Neuronal stem cell (in vitro differentiated cells): ENCODE results near the gene XKR7.
"Not testable (repeated sequence)": the region's sequence is repeated elsewhere in the genome, so short reads cannot be mapped to it uniquely, and the experiment has no call there.

Source experiments
- DNase-seq: peaks from one replicate; pipeline ENCODE4 v3.0.0-alpha.2; 2013; ENCODE audit warnings: low spot score
- H2AFZ ChIP-seq: one replicate; pipeline ENCODE4 v1.6.1; 2013; ENCODE audit warnings: mild to moderate bottlenecking, low read length, inconsistent platforms
- H2AK5ac ChIP-seq: 2 replicates; pipeline ENCODE4 v1.6.1; 2013; ENCODE audit warnings: low read depth, mild to moderate bottlenecking, inconsistent platforms, low read length, moderate library complexity, mixed read lengths
- H2BK120ac ChIP-seq: 2 replicates; pipeline ENCODE4 v1.6.1; 2013; ENCODE audit warnings: low read depth, mild to moderate bottlenecking, inconsistent platforms, low read length, moderate library complexity, mixed read lengths
- H2BK12ac ChIP-seq: one replicate; pipeline ENCODE4 v1.6.1; 2013; ENCODE audit warnings: low read length, inconsistent platforms
- H2BK15ac ChIP-seq: 2 replicates; pipeline ENCODE4 v1.6.1; 2013; ENCODE audit warnings: mild to moderate bottlenecking, low read length, inconsistent platforms, mixed read lengths
- H2BK5ac ChIP-seq: one replicate; pipeline ENCODE4 v1.6.1; 2013; ENCODE audit warnings: inconsistent platforms, mild to moderate bottlenecking, low read length, moderate library complexity
- H3K14ac ChIP-seq: one replicate; pipeline ENCODE4 v1.6.1; 2013; ENCODE audit warnings: low read length, inconsistent platforms
- H3K18ac ChIP-seq: 2 replicates; pipeline ENCODE4 v1.6.1; 2013; ENCODE audit warnings: low read length, inconsistent platforms
- H3K23ac ChIP-seq: 2 replicates; pipeline ENCODE4 v1.6.1; 2013; ENCODE audit warnings: low read depth, mild to moderate bottlenecking, mixed read lengths, low read length, inconsistent platforms; ENCODE audit not compliant: poor library complexity
- H3K27ac ChIP-seq: replicated peaks from 3 replicates; pipeline ENCODE4 v1.5.1; 2013; ENCODE audit warnings: low read length, inconsistent platforms
- H3K27me3 ChIP-seq, 3 experiments: 2 replicates each; pipeline ENCODE4 v1.6.1; 2013; ENCODE audit warnings: low read length in 3 of 3, mild to moderate bottlenecking in 2 of 3, inconsistent platforms in 1 of 3, low read depth in 1 of 3, mixed read lengths in 1 of 3, moderate library complexity in 1 of 3; ENCODE audit not compliant: control insufficient read depth in 3 of 3, insufficient read depth in 3 of 3
- H3K36me3 ChIP-seq, 2 donors: replicated peaks in 1 of 2; 2 replicates each; pipeline ENCODE4 v1.6.1; 2013; ENCODE audit warnings: low read length in 2 of 2; ENCODE audit not compliant: control insufficient read depth in 2 of 2, insufficient read depth in 2 of 2
- H3K4ac ChIP-seq: 2 replicates; pipeline ENCODE4 v1.6.1; 2013; ENCODE audit warnings: inconsistent platforms, mild to moderate bottlenecking, low read length, moderate library complexity
- H3K4me1 ChIP-seq, 2 donors: 1 replicate in 1 of 2; 2 replicates in 1 of 2; pipeline ENCODE4 v1.6.1; 2013; ENCODE audit warnings: low read length in 2 of 2, low read depth in 1 of 2; ENCODE audit not compliant: control insufficient read depth in 2 of 2, insufficient read depth in 1 of 2
- H3K4me2 ChIP-seq: one replicate; pipeline ENCODE4 v1.6.1; 2013; ENCODE audit warnings: mild to moderate bottlenecking, low read length, inconsistent platforms; ENCODE audit not compliant: insufficient read depth, poor library complexity, severe bottlenecking
- H3K4me3 ChIP-seq, 2 donors: 2 replicates each; pipeline ENCODE4 v1.5.1; 2013; ENCODE audit warnings: low read length in 2 of 2, mild to moderate bottlenecking in 2 of 2, inconsistent platforms in 1 of 2, moderate library complexity in 1 of 2
- H3K79me1 ChIP-seq: one replicate; pipeline ENCODE4 v1.6.1; 2013; ENCODE audit warnings: low read depth, mild to moderate bottlenecking, inconsistent platforms, low read length, moderate library complexity
- H3K9ac ChIP-seq: one replicate; pipeline ENCODE4 v1.6.1; 2013; ENCODE audit warnings: mild to moderate bottlenecking, low read depth, low read length, inconsistent platforms; ENCODE audit not compliant: poor library complexity
- H3K9me3 ChIP-seq, 2 donors: replicated peaks in 1 of 2; 2 replicates each; pipeline versions ENCODE3 to v1.6.1; 2013; ENCODE audit warnings: low read length in 2 of 2, mild to moderate bottlenecking in 2 of 2, inconsistent platforms in 1 of 2, low read depth in 1 of 2, mixed read lengths in 1 of 2, moderate library complexity in 1 of 2; ENCODE audit not compliant: control insufficient read depth in 2 of 2, insufficient read depth in 1 of 2
- H4K8ac ChIP-seq: one replicate; pipeline ENCODE4 v1.6.1; 2013; ENCODE audit warnings: low read depth, mild to moderate bottlenecking, inconsistent platforms, low read length, moderate library complexity
- H4K91ac ChIP-seq: one replicate; pipeline ENCODE4 v1.6.1; 2013; ENCODE audit warnings: low read length, low read depth, mild to moderate bottlenecking, inconsistent platforms; ENCODE audit not compliant: poor library complexity
- WGBS, 2 donors: extraction: QIAGEN DNeasy Blood & Tissue Kit; methylation state at CpG; one replicate each; pipeline ENCODE4 v1.1.7; 2013; ENCODE audit warnings: missing lambda C conversion rate in 2 of 2, mixed read lengths in 1 of 2; ENCODE audit not compliant: insufficient read length in 2 of 2, insufficient replicate concordance in 1 of 2; ENCODE audit errors: extremely low coverage in 2 of 2; 5-methylcytosine and 5-hydroxymethylcytosine counted together

The XKR7 gene

DNA sequence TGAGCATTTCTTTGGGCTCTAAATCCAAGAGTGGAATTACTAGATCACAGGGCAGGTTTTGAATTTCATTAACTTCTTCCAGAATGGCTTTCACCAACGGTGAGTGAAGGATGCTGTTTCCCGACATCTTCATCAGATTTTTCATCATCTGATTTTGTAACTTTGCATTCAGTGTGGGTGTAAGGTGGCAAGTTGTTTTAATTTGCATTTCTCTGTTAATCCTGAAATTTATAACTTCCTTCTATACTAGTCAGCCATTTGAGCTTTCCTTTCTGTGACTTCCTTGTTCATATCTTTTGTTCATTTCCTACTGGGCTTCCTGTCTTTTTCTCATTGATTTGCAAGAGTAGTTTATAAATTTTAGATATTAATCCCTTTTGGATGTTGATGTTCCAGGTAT lies 65.4 kb downstream of the XKR7 start:
- Histone ChIP-seq H3K27me3 (peaks cover 0 to 65% (median 8%) of the 10 kb centered on the region in 3 experiments), H3K14ac (no peak overlapping the region), H3K36me3 (no peaks in the 10 kb centered on the region), H3K4ac (no peak overlapping the region), H4K8ac (no peak overlapping the region), H3K23ac (no peak overlapping the region), H3K4me1 (peaks cover 0 to 4% of the 10 kb centered on the region in 2 donors), H3K4me3 (no peak overlapping the region), H3K4me2 (no peak overlapping the region), H2BK12ac (no peak overlapping the region), H2AFZ (no peak overlapping the region), H2BK120ac (no peak overlapping the region), H3K18ac (no peak overlapping the region), H3K9me3 (no peaks in the 10 kb centered on the region), H3K79me1 (no peaks in the 10 kb centered on the region), H2AK5ac (no peak overlapping the region), H3K27ac (no peak overlapping the region), H4K91ac (no peak overlapping the region), H2BK15ac (no peak overlapping the region), H2BK5ac (no peak overlapping the region), H3K9ac (no peak overlapping the region)
- DNase-seq = no peak
- no CpG with 5 or more reads among the region's 2 CpGs for WGBS, 2 donors

DNA sequence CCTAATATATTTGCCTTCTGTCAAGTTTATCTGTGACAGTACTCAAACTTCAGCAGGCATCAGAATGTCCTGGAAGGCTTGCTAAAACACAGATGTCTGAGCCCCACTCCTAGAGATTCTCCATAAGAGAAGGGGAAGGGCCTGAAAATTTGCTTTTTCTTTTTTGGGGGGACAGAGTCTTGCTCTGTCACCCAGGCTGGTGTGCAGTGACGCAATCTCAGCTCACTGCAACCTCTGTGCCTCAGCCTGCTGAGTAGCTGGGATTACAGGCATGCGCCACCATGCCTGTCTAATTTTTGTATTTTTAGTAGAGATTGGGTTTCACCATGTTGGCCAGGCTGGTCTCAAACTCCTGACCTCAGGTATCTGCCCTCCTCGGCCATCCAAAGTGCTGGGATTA lies 65.8 kb downstream of the XKR7 start:
- H3K4me3 ChIP-seq, H3K4ac ChIP-seq, H3K4me1 ChIP-seq, H3K14ac ChIP-seq, H4K8ac ChIP-seq, H3K9ac ChIP-seq, H3K4me2 ChIP-seq, H2BK12ac ChIP-seq, H3K18ac ChIP-seq, H2AK5ac ChIP-seq, H3K9me3 ChIP-seq, H3K27ac ChIP-seq, DNase-seq, H2AFZ ChIP-seq, H3K79me1 ChIP-seq, H2BK5ac ChIP-seq, H3K23ac ChIP-seq, H4K91ac ChIP-seq, H3K36me3 ChIP-seq, H2BK15ac ChIP-seq, H2BK120ac ChIP-seq: not testable (repeated sequence)
- WGBS, 2 donors = no CpG with 5 or more reads among the region's 3 CpGs
- peaks cover 0 to 62% (median 8%) of the 10 kb centered on the region in 3 experiments for H3K27me3 ChIP-seq

- peak overlapping the region; percentile 11 for H2AK5ac ChIP-seq
- H4K8ac ChIP-seq = no peak overlapping the region
- H3K18ac ChIP-seq = peak overlapping the region; percentile 16
- peaks cover 0 to 1% of the 10 kb centered on the region in 2 donors for H3K4me1 ChIP-seq
- no peak for DNase-seq
- no peak overlapping the region for H2AFZ ChIP-seq
- no peak overlapping the region for H3K23ac ChIP-seq
- no peak overlapping the region for H2BK120ac ChIP-seq
- peaks cover 0 to 52% (median 8%) of the 10 kb centered on the region in 3 experiments for H3K27me3 ChIP-seq
- no peaks in the 10 kb centered on the region for H3K36me3 ChIP-seq
- H3K14ac ChIP-seq = no peak overlapping the region
- H2BK5ac ChIP-seq = no peak overlapping the region
- no peak overlapping the region for H4K91ac ChIP-seq
- no peak overlapping the region for H3K9ac ChIP-seq
- H3K4me2 ChIP-seq = no peak overlapping the region
- no peaks in the 10 kb centered on the region for H3K79me1 ChIP-seq
- H3K27ac ChIP-seq = no peak overlapping the region
- no peak overlapping the region for H3K4ac ChIP-seq
- no peak overlapping the region for H2BK15ac ChIP-seq
- H2BK12ac ChIP-seq = no peak overlapping the region
- H3K4me3 ChIP-seq = no peak overlapping the region
- H3K9me3 ChIP-seq = no peaks in the 10 kb centered on the region
- no CpG with 5 or more reads among the region's 9 CpGs for WGBS, 2 donors
These were observed 66.9 kb downstream of the XKR7 start for GRCh38 chr20:32034581-32035425.

DNA sequence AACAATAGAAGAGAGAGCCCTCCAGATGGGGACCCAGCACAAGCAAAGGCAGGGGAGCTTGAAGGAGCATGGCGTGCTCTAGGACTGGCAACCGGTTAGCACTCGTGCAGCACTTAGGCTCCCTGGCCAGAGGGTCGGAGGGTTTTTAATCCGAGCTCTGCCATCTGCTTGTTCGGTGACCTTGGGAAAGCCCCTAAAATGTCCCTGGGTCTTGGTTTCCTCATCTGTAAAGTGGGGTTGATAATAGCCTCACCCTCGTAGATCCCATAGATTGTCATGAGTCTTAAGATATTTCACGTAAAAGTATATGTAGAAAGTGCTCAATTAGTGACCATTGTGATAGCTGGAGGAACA lies 67.5 kb downstream of the XKR7 start:
- no peak overlapping the region for H4K8ac ChIP-seq
- no peaks in the 10 kb centered on the region for H3K9me3 ChIP-seq
- H2BK12ac ChIP-seq = no peak overlapping the region
- H3K36me3 ChIP-seq = no peaks in the 10 kb centered on the region
- no peak overlapping the region for H3K27ac ChIP-seq
- no peak overlapping the region for H3K23ac ChIP-seq
- no peak overlapping the region for H3K9ac ChIP-seq
- H3K27me3 ChIP-seq = peaks cover 0 to 48% (median 8%) of the 10 kb centered on the region in 3 experiments
- no peak overlapping the region for H2BK5ac ChIP-seq
- no peak overlapping the region for H4K91ac ChIP-seq
- H2BK15ac ChIP-seq = no peak overlapping the region
- no peak overlapping the region for H3K4me3 ChIP-seq
- no peak overlapping the region for H2BK120ac ChIP-seq
- no peak overlapping the region for H2AK5ac ChIP-seq
- H2AFZ ChIP-seq = no peak overlapping the region
- H3K4me1 ChIP-seq = peaks cover 0 to 1% of the 10 kb centered on the region in 2 donors
- no peaks in the 10 kb centered on the region for H3K79me1 ChIP-seq
- no peak overlapping the region for H3K14ac ChIP-seq
- no peak overlapping the region for H3K4me2 ChIP-seq
- no peak for DNase-seq
- H3K4ac ChIP-seq = no peak overlapping the region
- no CpG with 5 or more reads among the region's 8 CpGs for WGBS, 2 donors
- H3K18ac ChIP-seq = no peak overlapping the region
